Measurements from ENCODE around the gene HEPN1. TPM values are rescaled to one million over a fixed set of nuclear protein-coding genes. Genes with fewer than 3 reads are reported as not detected.

The HEPN1 gene
- total and polyA plus RNA-seq, 9 of the 15 experiments (the other 6 are each of a cell fraction or from before 2014, with no cell fraction given) = not detected

DNA sequence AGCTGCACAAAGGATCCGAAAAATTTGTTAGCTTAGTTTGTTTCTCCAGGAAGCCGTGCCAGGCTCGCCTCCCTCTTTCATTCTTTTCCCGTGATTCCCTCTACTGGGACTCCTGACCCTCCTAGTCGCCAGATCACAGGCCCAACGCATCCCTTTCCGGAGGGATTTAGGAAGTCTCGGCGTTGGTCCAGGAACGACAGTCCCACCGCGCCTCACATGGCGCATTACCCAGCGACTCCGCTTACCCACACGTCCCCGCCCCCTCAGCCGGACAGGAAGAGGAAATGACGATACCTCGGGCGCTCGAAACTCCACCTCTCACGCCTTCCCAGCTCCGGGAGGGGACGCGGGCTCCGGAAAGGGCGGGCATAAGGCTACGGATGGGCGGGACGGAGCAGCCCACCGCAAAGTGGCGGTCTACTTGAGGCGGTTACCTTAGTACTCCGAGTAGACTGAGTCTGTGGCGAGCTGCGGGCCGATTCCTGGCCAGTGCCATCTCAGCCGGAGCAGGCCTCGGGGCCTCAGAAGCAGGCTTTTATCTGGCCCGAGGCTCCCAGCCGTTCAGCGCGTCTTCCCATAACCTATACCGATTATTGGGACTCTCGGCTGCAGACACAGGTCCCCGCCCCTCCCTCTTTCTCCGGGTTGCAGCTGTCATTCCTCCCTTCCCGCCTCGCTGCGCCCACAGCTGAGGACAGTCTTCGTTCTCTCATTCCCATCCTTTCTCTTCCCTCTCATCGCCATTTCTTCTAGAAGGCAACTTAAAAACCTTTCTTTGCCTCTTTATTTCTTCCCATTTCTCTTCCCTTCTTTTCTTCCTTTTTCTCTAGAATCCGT lies 34.9 kb downstream of the HEPN1 start, which contains the start of gene CCDC15 (continued):
- TF ChIP-seq, protein P1, sequence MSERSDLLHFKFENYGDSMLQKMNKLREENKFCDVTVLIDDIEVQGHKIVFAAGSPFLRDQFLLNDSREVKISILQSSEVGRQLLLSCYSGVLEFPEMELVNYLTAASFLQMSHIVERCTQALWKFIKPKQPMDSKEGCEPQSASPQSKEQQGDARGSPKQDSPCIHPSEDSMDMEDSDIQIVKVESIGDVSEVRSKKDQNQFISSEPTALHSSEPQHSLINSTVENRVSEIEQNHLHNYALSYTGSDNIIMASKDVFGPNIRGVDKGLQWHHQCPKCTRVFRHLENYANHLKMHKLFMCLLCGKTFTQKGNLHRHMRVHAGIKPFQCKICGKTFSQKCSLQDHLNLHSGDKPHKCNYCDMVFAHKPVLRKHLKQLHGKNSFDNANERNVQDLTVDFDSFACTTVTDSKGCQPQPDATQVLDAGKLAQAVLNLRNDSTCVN (CRISPR knock-in tag; IDR thresholded peaks at IDR 0.05) = no peak
- TF ChIP-seq, protein P2, sequence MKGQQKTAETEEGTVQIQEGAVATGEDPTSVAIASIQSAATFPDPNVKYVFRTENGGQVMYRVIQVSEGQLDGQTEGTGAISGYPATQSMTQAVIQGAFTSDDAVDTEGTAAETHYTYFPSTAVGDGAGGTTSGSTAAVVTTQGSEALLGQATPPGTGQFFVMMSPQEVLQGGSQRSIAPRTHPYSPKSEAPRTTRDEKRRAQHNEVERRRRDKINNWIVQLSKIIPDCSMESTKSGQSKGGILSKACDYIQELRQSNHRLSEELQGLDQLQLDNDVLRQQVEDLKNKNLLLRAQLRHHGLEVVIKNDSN (CRISPR knock-in tag; IDR thresholded peaks at IDR 0.05) = peak; percentile 24; the same call in 1 of the 2 replicates
- TF ChIP-seq EGR1 (conservative IDR thresholded peaks at IDR 0.05) (peak; percentile 77), KLF1 (tag; IDR thresholded peaks at IDR 0.05) (no peak), MEF2D (tag; conservative IDR thresholded peaks at IDR 0.05; ENCODE audit: low read depth) (no peak), GATAD2A (IDR thresholded peaks at IDR 0.05) (no peak), ZNF830 (CRISPR knock-in tag; IDR thresholded peaks at IDR 0.05) (no peak), KAT2B (IDR thresholded peaks at IDR 0.05; ENCODE audit: low read depth, low read length) (no peak), L3MBTL2 (IDR thresholded peaks at IDR 0.05) (peak; percentile 74; the same call in 1 of the 2 replicates), SRSF3 (IDR thresholded peaks at IDR 0.05; ENCODE audit: insufficient read depth, low read length) (no peak), ETV1 (tag; conservative IDR thresholded peaks at IDR 0.05; ENCODE audit: low read depth) (peak; percentile 48; the same call in 1 of the 2 replicates), MYBL2 (IDR thresholded peaks at IDR 0.05; ENCODE audit: low read depth) (no peak), MYBL2 (CRISPR knock-in tag; IDR thresholded peaks at IDR 0.05; ENCODE audit: borderline replicate concordance) (no peak), MAFK (IDR thresholded peaks at IDR 0.05; ENCODE audit: low read length) (no peak), DMBX1 (CRISPR knock-in tag; IDR thresholded peaks at IDR 0.05; ENCODE audit: borderline replicate concordance) (no peak), DDX20 (tag; IDR thresholded peaks at IDR 0.05; ENCODE audit: low read depth) (no peak), ARID2 (IDR thresholded peaks at IDR 0.05) (peak; percentile 43; the same call in 1 of the 2 replicates), CHD4 (IDR thresholded peaks at IDR 0.05; ENCODE audit: insufficient read depth, insufficient replicate concordance, low read depth, low read length, poor library complexity, severe bottlenecking) (no peak), NR3C1 (CRISPR knock-in tag; IDR thresholded peaks at IDR 0.05) (no peak), JUNB (CRISPR knock-in tag; conservative IDR thresholded peaks at IDR 0.05) (no peak), SUPT5H (IDR thresholded peaks at IDR 0.05) (peak; percentile 95), KAT8 (IDR thresholded peaks at IDR 0.05; ENCODE audit: low read depth) (0 out of 2 replicates have a peak, but pooled peaks have one; percentile 36), PHF20 (IDR thresholded peaks at IDR 0.05; ENCODE audit: partially characterized antibody) (peak; percentile 78), NR4A1 (CRISPR knock-in tag; IDR thresholded peaks at IDR 0.05) (no peak), NR4A1 (tag; IDR thresholded peaks at IDR 0.05) (no peak), CHCHD3 (CRISPR knock-in tag; IDR thresholded peaks at IDR 0.05) (no peak)
- TF ChIP-seq, protein P3, sequence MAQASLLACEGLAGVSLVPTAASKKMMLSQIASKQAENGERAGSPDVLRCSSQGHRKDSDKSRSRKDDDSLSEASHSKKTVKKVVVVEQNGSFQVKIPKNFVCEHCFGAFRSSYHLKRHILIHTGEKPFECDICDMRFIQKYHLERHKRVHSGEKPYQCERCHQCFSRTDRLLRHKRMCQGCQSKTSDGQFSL (CRISPR knock-in tag; IDR thresholded peaks at IDR 0.05) = no peak
- TF ChIP-seq, protein P3 (tag; IDR thresholded peaks at IDR 0.05) = no peak

All from K562 (cell line).